GM12801 (cell line): ENCODE measurements around the gene IQSEC1.

Experiments
- CTCF ChIP-seq: IDR thresholded peaks from one replicate; pipeline ENCODE4 v1.5.1; 2011; ENCODE audit warnings: control low read depth; ENCODE audit not compliant: insufficient read length; ENCODE audit errors: extremely low read depth

Gene IQSEC1

GRCh38 chr3:12972781-12973702 lies 100.2 kb downstream of the IQSEC1 start:
- no peak for TF ChIP-seq CTCF

- TF ChIP-seq CTCF, result no peak
Measured at GRCh38 chr3:12972043-12972442, 101.2 kb downstream of the IQSEC1 start.

- no peak for TF ChIP-seq CTCF
Measured at GRCh38 chr3:12970684-12971083, 102.5 kb downstream of the IQSEC1 start.

GRCh38 chr3:12969486-12969885 lies 103.7 kb downstream of the IQSEC1 start:
- TF ChIP-seq CTCF, result no peak

GRCh38 chr3:12968541-12968940 lies 104.7 kb downstream of the IQSEC1 start:
- no peak for TF ChIP-seq CTCF

GRCh38 chr3:12967606-12968351 lies 105.5 kb downstream of the IQSEC1 start:
- no peak for TF ChIP-seq CTCF

- TF ChIP-seq CTCF, result no peak
Measured at GRCh38 chr3:12966847-12967605, 106.2 kb downstream of the IQSEC1 start.
